CD4-positive, CD25-positive, alpha-beta regulatory T cell (primary cell): ENCODE results near the gene SLC35A1. TPM values are rescaled to one million over a fixed set of nuclear protein-coding genes. Genes with fewer than 3 reads are reported as not detected.
A peak's percentile ranks its signal among the peaks of the same experiment; 100 is the strongest.
"Not testable (repeated sequence)": the region's sequence is repeated elsewhere in the genome, so short reads cannot be mapped to it uniquely, and the experiment has no call there.

ENCODE experiments used
- ATAC-seq, 2 donors: fragments of 150-1000 bp; cut with Tn5 transposase; one replicate each; pipeline ENCODE4 v1.10.0; 2021; ENCODE audit warnings: low read depth in 2 of 2, moderate number of reproducible peaks in 2 of 2, moderate library complexity in 1 of 2
- DNase-seq, 3 donors: peaks; one replicate each; pipeline versions ENCODE4 v3.0.0 to v3.0.0-alpha.2; 2012 to 2022; ENCODE audit warnings: mixed read lengths in 1 of 3
- H3K27ac ChIP-seq: one replicate; pipeline ENCODE4 v1.7.0; 2013; ENCODE audit warnings: mild to moderate bottlenecking, low read length; ENCODE audit not compliant: insufficient read depth, poor library complexity, severe bottlenecking
- H3K27me3 ChIP-seq: one replicate; pipeline ENCODE4 v1.7.0; 2013; ENCODE audit warnings: low read length; ENCODE audit not compliant: control insufficient read depth, insufficient read depth
- H3K36me3 ChIP-seq: one replicate; pipeline ENCODE4 v1.7.0; 2013; ENCODE audit warnings: mild to moderate bottlenecking, low read length, moderate library complexity; ENCODE audit not compliant: control insufficient read depth, insufficient read depth
- H3K4me1 ChIP-seq: 2 replicates; pipeline ENCODE4 v1.7.0; 2013; ENCODE audit warnings: mild to moderate bottlenecking, low read length; ENCODE audit not compliant: insufficient read depth, control insufficient read depth, poor library complexity, severe bottlenecking
- H3K4me3 ChIP-seq: one replicate; pipeline ENCODE4 v1.7.0; 2013; ENCODE audit warnings: low read depth, mild to moderate bottlenecking, low read length, moderate library complexity
- H3K9me3 ChIP-seq, 2 experiments: 1 replicate in 1 of 2; 2 replicates in 1 of 2; pipeline ENCODE4 v1.7.0; 2013; ENCODE audit warnings: low read length in 2 of 2, mild to moderate bottlenecking in 1 of 2, moderate library complexity in 1 of 2; ENCODE audit not compliant: control insufficient read depth in 2 of 2
- H3K27ac Mint-ChIP-seq, 3 donors: one replicate each; pipeline ENCODE4 v1.8.0; 2020 to 2022; ENCODE audit warnings: mild to moderate bottlenecking in 3 of 3, mixed read lengths in 3 of 3, moderate library complexity in 2 of 3
- H3K27me3 Mint-ChIP-seq: one replicate; pipeline ENCODE4 v1.8.0; 2022; ENCODE audit warnings: mild to moderate bottlenecking, mixed read lengths
- H3K36me3 Mint-ChIP-seq: one replicate; pipeline ENCODE4 v1.8.0; 2020; ENCODE audit warnings: mixed read lengths
- H3K4me1 Mint-ChIP-seq, 4 donors: one replicate each; pipeline ENCODE4 v1.8.0; 2020 to 2022; ENCODE audit warnings: mixed read lengths in 4 of 4, mild to moderate bottlenecking in 1 of 4
- H3K4me3 Mint-ChIP-seq, 4 donors: one replicate each; pipeline ENCODE4 v1.8.0; 2020 to 2022; ENCODE audit warnings: mild to moderate bottlenecking in 4 of 4, mixed read lengths in 4 of 4, moderate library complexity in 3 of 4
- H3K9me3 Mint-ChIP-seq, 7 donors: one replicate each; pipeline ENCODE4 v1.8.0; 2020 to 2022; ENCODE audit warnings: mixed read lengths in 7 of 7, mild to moderate bottlenecking in 3 of 7, moderate library complexity in 2 of 7
- polyA plus RNA-seq, 4 donors: library from polyadenylated mRNA; unstranded; fragments of 300-500 nt; fragmentation: Illumina TruSeq; gene quantifications; one replicate each; pipeline ENCODE4 v1.2.3, GENCODE V29; 2021
- total RNA-seq: library from RNA; stranded (reverse); gene quantifications from one replicate; pipeline ENCODE4 v1.2.3, GENCODE V29; 2022

Gene SLC35A1
- total and polyA plus RNA-seq, 5 donors from 2014 or later = 12.0 to 36.1 (median 32.3) TPM

GRCh38 chr6:87465051-87465450, 7.7 kb upstream of the SLC35A1 start:
- Mint-ChIP-seq H3K4me3 (no peak overlapping the region), H3K36me3 (peaks cover 4% of the 10 kb centered on the region), H3K27me3 (peaks cover 37% of the 10 kb centered on the region), H3K4me1 (peaks cover 0 to 4% (median 0%) of the 10 kb centered on the region in 4 donors), H3K27ac (no peak overlapping the region), H3K9me3 (peaks cover 0 to 9% (median 3%) of the 10 kb centered on the region in 7 donors)
- ATAC-seq (no peak), DNase-seq (no peak)
- Histone ChIP-seq H3K9me3 (peaks cover 6% of the 10 kb centered on the region in 2 experiments), H3K27me3 (peaks cover 24% of the 10 kb centered on the region), H3K4me3 (no peak overlapping the region), H3K36me3 (no peaks in the 10 kb centered on the region), H3K27ac (no peak overlapping the region), H3K4me1 (no peaks in the 10 kb centered on the region)

GRCh38 chr6:87473419-87473903, 687 bp downstream of the SLC35A1 start:
- Histone ChIP-seq H3K36me3 (peaks cover 11% of the 10 kb centered on the region), H3K27ac (peak overlapping the region; percentile 89), H3K4me3 (peak overlapping the region; percentile 90), H3K27me3 (no peaks in the 10 kb centered on the region), H3K9me3 (no peaks in the 10 kb centered on the region), H3K4me1 (peaks cover 8% of the 10 kb centered on the region)
- Mint-ChIP-seq H3K4me1 (peaks cover 9 to 36% (median 22%) of the 10 kb centered on the region in 4 donors), H3K36me3 (peaks cover 7% of the 10 kb centered on the region), H3K27me3 (peaks cover 7% of the 10 kb centered on the region), H3K27ac (peak overlapping the region; percentile 77 to 100 (median 98)), H3K4me3 (peak overlapping the region; percentile 90 to 99 (median 98)), H3K9me3 (no peaks in the 10 kb centered on the region)
- peak in 1 of 3 donors; percentile 79 for DNase-seq
- ATAC-seq = peak; percentile 59 to 64

DNA sequence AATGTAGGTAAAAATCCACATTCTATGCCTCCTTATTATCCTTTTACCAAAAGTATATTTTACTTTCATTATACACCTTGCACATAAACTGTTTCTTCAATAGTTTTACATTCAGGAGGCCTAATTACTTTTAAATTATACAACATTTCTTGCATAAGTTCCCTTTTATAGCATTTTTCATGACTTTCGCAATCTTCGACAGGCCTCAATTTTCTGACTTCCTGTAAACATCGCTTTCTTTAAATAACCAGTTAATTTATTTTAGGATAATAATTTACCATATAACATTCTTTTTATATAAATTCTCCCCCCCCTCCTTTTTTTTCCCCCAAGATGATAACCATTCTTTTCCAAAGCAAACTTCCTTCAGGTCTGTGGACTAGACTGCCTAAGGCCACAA, 9.2 kb downstream of the SLC35A1 start:
- Histone ChIP-seq H3K4me3 (no peak overlapping the region), H3K4me1 (no peaks in the 10 kb centered on the region), H3K27ac (no peak overlapping the region), H3K27me3 (no peaks in the 10 kb centered on the region), H3K36me3 (peaks cover 13% of the 10 kb centered on the region), H3K9me3 (no peaks in the 10 kb centered on the region)
- ATAC-seq (no peak), DNase-seq (no peak)
- no peak overlapping the region for H3K4me3 Mint-ChIP-seq
- no peaks in the 10 kb centered on the region for H3K9me3 Mint-ChIP-seq
- peaks cover 34% of the 10 kb centered on the region for H3K36me3 Mint-ChIP-seq
- H3K27ac Mint-ChIP-seq = no peak overlapping the region
- H3K4me1 Mint-ChIP-seq = peaks cover 4 to 15% (median 9%) of the 10 kb centered on the region in 4 donors
- peaks cover 4% of the 10 kb centered on the region for H3K27me3 Mint-ChIP-seq

GRCh38 chr6:87482366-87482765, 9.6 kb downstream of the SLC35A1 start:
- H3K4me1 Mint-ChIP-seq = peaks cover 4 to 15% (median 10%) of the 10 kb centered on the region in 4 donors
- ATAC-seq = no peak

DNA sequence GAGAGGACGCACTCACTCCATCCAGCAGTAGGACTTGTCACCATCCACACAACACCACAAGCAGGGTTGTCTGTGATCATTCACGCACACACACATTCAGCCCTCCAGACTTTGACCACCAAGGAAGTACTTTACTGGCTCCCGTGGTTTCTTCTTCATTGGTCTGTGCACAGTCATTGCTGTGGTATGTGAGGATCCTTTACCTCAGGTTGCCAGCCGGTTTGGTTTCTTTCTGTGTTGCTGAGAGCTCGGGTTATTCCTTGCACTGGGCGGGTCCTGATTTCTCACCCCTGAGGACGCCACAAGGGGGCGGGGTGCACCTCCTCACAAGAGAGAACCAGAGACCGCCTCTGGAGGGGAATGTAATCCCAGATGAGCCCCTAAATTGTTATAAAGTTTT, 11.2 kb downstream of the SLC35A1 start:
- peak overlapping the region in 1 of 3 donors; percentile 71 for H3K27ac Mint-ChIP-seq
- no peak for ATAC-seq
- H3K4me3 Mint-ChIP-seq = no peak overlapping the region

More at GRCh38 chr6:87482366-87482765, 9.6 kb downstream of the SLC35A1 start:
- Mint-ChIP-seq H3K36me3 (peaks cover 34% of the 10 kb centered on the region), H3K27ac (no peak overlapping the region), H3K27me3 (peaks cover 4% of the 10 kb centered on the region), H3K4me3 (no peak overlapping the region), H3K9me3 (no peaks in the 10 kb centered on the region)
- Histone ChIP-seq H3K4me3 (no peak overlapping the region), H3K27me3 (no peaks in the 10 kb centered on the region), H3K4me1 (no peaks in the 10 kb centered on the region), H3K9me3 (no peaks in the 10 kb centered on the region), H3K27ac (no peak overlapping the region), H3K36me3 (peaks cover 12% of the 10 kb centered on the region)
- no peak for DNase-seq

GRCh38 chr6:87484491-87484890, 11.7 kb downstream of the SLC35A1 start:
- Histone ChIP-seq H3K27ac (no peak overlapping the region), H3K4me3 (no peak overlapping the region), H3K27me3 (no peaks in the 10 kb centered on the region), H3K36me3 (peaks cover under 1% of the 10 kb centered on the region), H3K9me3 (no peaks in the 10 kb centered on the region), H3K4me1 (no peaks in the 10 kb centered on the region)
- DNase-seq (no peak), ATAC-seq (no peak)
- peak overlapping the region in 1 of 3 donors; percentile 71 for H3K27ac Mint-ChIP-seq
- peaks cover 17% of the 10 kb centered on the region for H3K36me3 Mint-ChIP-seq
- no peak overlapping the region for H3K4me3 Mint-ChIP-seq
- no peaks in the 10 kb centered on the region for H3K9me3 Mint-ChIP-seq
- H3K27me3 Mint-ChIP-seq = no peaks in the 10 kb centered on the region
- peaks cover 4 to 11% (median 9%) of the 10 kb centered on the region in 4 donors for H3K4me1 Mint-ChIP-seq

More for the DNA sequence above, 11.2 kb downstream of the SLC35A1 start:
- Histone ChIP-seq H3K9me3 (no peaks in the 10 kb centered on the region), H3K27ac (no peak overlapping the region), H3K4me3 (no peak overlapping the region), H3K27me3 (no peaks in the 10 kb centered on the region), H3K4me1 (no peaks in the 10 kb centered on the region), H3K36me3 (peaks cover 2% of the 10 kb centered on the region)
- Mint-ChIP-seq H3K4me1 (peaks cover 4 to 13% (median 9%) of the 10 kb centered on the region in 4 donors), H3K36me3 (peaks cover 23% of the 10 kb centered on the region), H3K27me3 (no peaks in the 10 kb centered on the region), H3K9me3 (no peaks in the 10 kb centered on the region)
- DNase-seq = peak in 1 of 3 donors; percentile 17

- Mint-ChIP-seq H3K27ac (no peak overlapping the region), H3K27me3 (no peaks in the 10 kb centered on the region), H3K36me3 (peaks cover 18% of the 10 kb centered on the region), H3K9me3 (no peaks in the 10 kb centered on the region), H3K4me3 (no peak overlapping the region), H3K4me1 (peaks cover 8 to 13% (median 9%) of the 10 kb centered on the region in 4 donors)
- Histone ChIP-seq H3K36me3 (peaks cover 7% of the 10 kb centered on the region), H3K9me3 (no peaks in the 10 kb centered on the region), H3K4me3 (no peak overlapping the region), H3K27ac (no peak overlapping the region), H3K27me3 (no peaks in the 10 kb centered on the region), H3K4me1 (no peaks in the 10 kb centered on the region)
- DNase-seq (no peak), ATAC-seq (no peak)
These were observed 14.8 kb downstream of the SLC35A1 start for GRCh38 chr6:87487555-87487954.

- H3K4me3 ChIP-seq, H3K27me3 ChIP-seq, H3K27ac Mint-ChIP-seq, H3K9me3 ChIP-seq, H3K9me3 Mint-ChIP-seq, H3K4me1 ChIP-seq, H3K36me3 ChIP-seq, H3K27me3 Mint-ChIP-seq, H3K4me3 Mint-ChIP-seq, H3K27ac ChIP-seq, ATAC-seq, DNase-seq: not testable (repeated sequence)
- Mint-ChIP-seq H3K4me1 (peaks cover 3 to 24% (median 17%) of the 10 kb centered on the region in 4 donors), H3K36me3 (peaks cover 21% of the 10 kb centered on the region)
These were observed 16.6 kb downstream of the SLC35A1 start for GRCh38 chr6:87489326-87489725.
